HEK293 (cell line): ENCODE measurements around the gene SP140L.
A peak's percentile ranks its signal among the peaks of the same experiment; 100 is the strongest.

Experiments
- CTCF ChIA-PET: fragments of 350-600 bp; formaldehyde crosslinking; extraction: SDS; loops from one replicate; lab custom pipeline; 2021; ENCODE audit warnings: antibody characterized with exemption; lab: Yijun Ruan, JAX
- POLR2A ChIA-PET: fragments of 300-600 bp; formaldehyde crosslinking; extraction: SDS; loops from one replicate; lab custom pipeline; 2020; ENCODE audit warnings: antibody characterized with exemption, inconsistent platforms; lab: Yijun Ruan, JAX
- H3K27ac ChIP-seq: fragments of 200-500 bp; sonication (Bioruptor generic); 2 replicates; pipeline ENCODE4 v1.5.1; 2014; ENCODE audit warnings: low read depth, low read length, control low read depth, inconsistent platforms; ENCODE audit errors: extremely low read depth
- H3K36me3 ChIP-seq, 2 experiments: fragments of 200-500 bp in 1 of 2; sonication (Bioruptor generic) in 1 of 2; 1 replicate in 1 of 2; 2 replicates in 1 of 2; pipeline ENCODE4 v1.5.1; 2014 to 2017; ENCODE audit warnings: inconsistent platforms in 2 of 2, low read length in 2 of 2; ENCODE audit not compliant: control insufficient read depth in 2 of 2, insufficient read depth in 1 of 2
- H3K4me1 ChIP-seq: fragments of 200-500 bp; sonication (Bioruptor generic); 2 replicates; pipeline ENCODE4 v1.5.1; 2014; ENCODE audit warnings: mild to moderate bottlenecking, low read length, inconsistent platforms; ENCODE audit not compliant: control insufficient read depth, insufficient read depth
- H3K4me3 ChIP-seq: 2 replicates; pipeline ENCODE4 v1.5.1; 2011; ENCODE audit warnings: low read depth, mild to moderate bottlenecking, control low read depth, low read length, moderate library complexity
- H3K9me3 ChIP-seq: fragments of 200-500 bp; sonication (Bioruptor generic); 2 replicates; pipeline ENCODE4 v1.5.1; 2014; ENCODE audit warnings: low read depth, low read length, inconsistent platforms; ENCODE audit not compliant: control insufficient read depth, insufficient read depth
- OVOL3 ChIP-seq: fragments of 450-650 bp; formaldehyde crosslinking; IDR thresholded peaks from 2 replicates; pipeline ENCODE4 v1.5.1; 2016; ENCODE audit warnings: missing biosample characterization, missing genetic modification characterization
- ZNF239 ChIP-seq: fragments of 450-650 bp; formaldehyde crosslinking; IDR thresholded peaks from 2 replicates; pipeline ENCODE4 v1.5.1; 2016; ENCODE audit warnings: missing biosample characterization, missing genetic modification characterization
- ZNF248 ChIP-seq: fragments of 450-650 bp; formaldehyde crosslinking; IDR thresholded peaks from 2 replicates; pipeline ENCODE4 v1.5.1; 2017; ENCODE audit warnings: missing biosample characterization, missing genetic modification characterization
- ZNF521 ChIP-seq: fragments of 450-650 bp; formaldehyde crosslinking; IDR thresholded peaks from 2 replicates; pipeline ENCODE4 v1.5.1; 2017; ENCODE audit warnings: missing biosample characterization, mild to moderate bottlenecking, missing genetic modification characterization
- ZNF549 ChIP-seq: fragments of 450-650 bp; IDR thresholded peaks from 2 replicates; pipeline ENCODE4 v1.5.1; 2018; ENCODE audit warnings: missing biosample characterization, missing genetic modification characterization, mild to moderate bottlenecking, inconsistent platforms, moderate library complexity
- ZNF777 ChIP-seq: fragments of 450-650 bp; formaldehyde crosslinking; IDR thresholded peaks from 2 replicates; pipeline ENCODE4 v1.5.1; 2017; ENCODE audit warnings: missing biosample characterization, missing genetic modification characterization, borderline replicate concordance
- ZNF830 ChIP-seq: fragments of 450-650 bp; IDR thresholded peaks from 2 replicates; pipeline ENCODE4 v1.5.0; 2018; ENCODE audit warnings: missing biosample characterization, missing genetic modification characterization, low read depth, mild to moderate bottlenecking, moderate library complexity
- TF ChIP-seq, protein P1 (sequence below): fragments of 450-650 bp; formaldehyde crosslinking; IDR thresholded peaks from 2 replicates; pipeline ENCODE4 v1.5.1; 2016; ENCODE audit warnings: missing biosample characterization, missing genetic modification characterization
- TF ChIP-seq, protein P2 (sequence below): fragments of 450-650 bp; formaldehyde crosslinking; IDR thresholded peaks from 2 replicates; pipeline ENCODE4 v1.5.1; 2016; ENCODE audit warnings: missing biosample characterization, missing genetic modification characterization, borderline replicate concordance
- TF ChIP-seq, protein P3 (sequence below): fragments of 450-650 bp; formaldehyde crosslinking; IDR thresholded peaks from 2 replicates; pipeline ENCODE4 v1.5.1; 2016; ENCODE audit warnings: missing biosample characterization, missing genetic modification characterization
- TF ChIP-seq, protein P4 (sequence below): fragments of 450-650 bp; formaldehyde crosslinking; IDR thresholded peaks from 2 replicates; pipeline ENCODE4 v1.5.1; 2017; ENCODE audit warnings: missing biosample characterization, missing genetic modification characterization

SP140L gene

DNA sequence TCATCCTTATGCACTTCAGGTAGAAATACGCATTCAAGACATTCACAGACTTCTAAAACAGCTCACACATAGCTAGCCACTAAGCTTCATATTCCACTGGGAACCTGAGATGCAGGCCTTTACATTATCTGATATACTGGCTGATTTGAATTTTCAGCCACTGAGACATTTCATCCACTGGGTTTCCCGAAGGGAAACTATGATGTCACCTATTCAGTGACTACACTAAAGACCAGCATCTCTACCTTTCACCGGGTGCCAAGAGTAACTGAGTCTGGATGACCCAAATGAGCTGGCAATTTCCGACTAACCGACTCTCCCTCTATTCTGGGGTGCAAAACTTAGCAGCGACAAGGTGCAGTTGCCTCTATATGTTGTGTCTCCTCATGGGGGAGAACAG is 31.8 kb upstream of the SP140L start (continued):
- TF ChIP-seq, protein P1, sequence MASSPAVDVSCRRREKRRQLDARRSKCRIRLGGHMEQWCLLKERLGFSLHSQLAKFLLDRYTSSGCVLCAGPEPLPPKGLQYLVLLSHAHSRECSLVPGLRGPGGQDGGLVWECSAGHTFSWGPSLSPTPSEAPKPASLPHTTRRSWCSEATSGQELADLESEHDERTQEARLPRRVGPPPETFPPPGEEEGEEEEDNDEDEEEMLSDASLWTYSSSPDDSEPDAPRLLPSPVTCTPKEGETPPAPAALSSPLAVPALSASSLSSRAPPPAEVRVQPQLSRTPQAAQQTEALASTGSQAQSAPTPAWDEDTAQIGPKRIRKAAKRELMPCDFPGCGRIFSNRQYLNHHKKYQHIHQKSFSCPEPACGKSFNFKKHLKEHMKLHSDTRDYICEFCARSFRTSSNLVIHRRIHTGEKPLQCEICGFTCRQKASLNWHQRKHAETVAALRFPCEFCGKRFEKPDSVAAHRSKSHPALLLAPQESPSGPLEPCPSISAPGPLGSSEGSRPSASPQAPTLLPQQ: no peak
- no peak for TF ChIP-seq ZNF521 (tag by site-specific recombination)
- TF ChIP-seq, all 188 proteins: peak for 0

DNA sequence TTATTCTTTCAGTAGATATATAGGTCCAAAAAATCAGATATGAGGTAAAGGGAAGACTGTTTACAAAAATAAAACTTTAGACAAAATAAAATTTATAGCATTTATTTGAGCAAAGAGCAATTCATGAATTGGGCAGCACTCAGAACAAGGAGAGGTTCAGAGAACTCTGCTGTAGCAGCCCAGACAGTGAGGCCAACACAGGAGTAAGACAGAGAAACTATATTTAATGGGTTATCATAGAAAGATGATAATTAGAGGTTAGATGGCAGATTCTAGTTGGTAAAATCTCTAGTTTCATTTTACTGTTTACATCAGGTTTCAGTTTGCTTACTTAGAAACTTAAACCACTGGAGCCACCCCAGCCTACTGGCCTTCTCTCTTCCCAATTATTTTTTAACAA is 30.1 kb upstream of the SP140L start:
- Histone ChIP-seq H3K27ac (no peak overlapping the region), H3K4me3 (no peak overlapping the region), H3K9me3 (no peaks in the 10 kb centered on the region), H3K4me1 (no peaks in the 10 kb centered on the region), H3K36me3 (no peaks in the 10 kb centered on the region)
- ChIA-PET CTCF (interaction anchor here (0.7 kb wide), 1 partner anchor 27 kb away, joined by 3 read pairs; no protein-coding TSS in a partner anchor), POLR2A (no interaction called here)
- TF ChIP-seq ZNF549 (tag by site-specific recombination): peak; percentile 80
- TF ChIP-seq, protein P2, sequence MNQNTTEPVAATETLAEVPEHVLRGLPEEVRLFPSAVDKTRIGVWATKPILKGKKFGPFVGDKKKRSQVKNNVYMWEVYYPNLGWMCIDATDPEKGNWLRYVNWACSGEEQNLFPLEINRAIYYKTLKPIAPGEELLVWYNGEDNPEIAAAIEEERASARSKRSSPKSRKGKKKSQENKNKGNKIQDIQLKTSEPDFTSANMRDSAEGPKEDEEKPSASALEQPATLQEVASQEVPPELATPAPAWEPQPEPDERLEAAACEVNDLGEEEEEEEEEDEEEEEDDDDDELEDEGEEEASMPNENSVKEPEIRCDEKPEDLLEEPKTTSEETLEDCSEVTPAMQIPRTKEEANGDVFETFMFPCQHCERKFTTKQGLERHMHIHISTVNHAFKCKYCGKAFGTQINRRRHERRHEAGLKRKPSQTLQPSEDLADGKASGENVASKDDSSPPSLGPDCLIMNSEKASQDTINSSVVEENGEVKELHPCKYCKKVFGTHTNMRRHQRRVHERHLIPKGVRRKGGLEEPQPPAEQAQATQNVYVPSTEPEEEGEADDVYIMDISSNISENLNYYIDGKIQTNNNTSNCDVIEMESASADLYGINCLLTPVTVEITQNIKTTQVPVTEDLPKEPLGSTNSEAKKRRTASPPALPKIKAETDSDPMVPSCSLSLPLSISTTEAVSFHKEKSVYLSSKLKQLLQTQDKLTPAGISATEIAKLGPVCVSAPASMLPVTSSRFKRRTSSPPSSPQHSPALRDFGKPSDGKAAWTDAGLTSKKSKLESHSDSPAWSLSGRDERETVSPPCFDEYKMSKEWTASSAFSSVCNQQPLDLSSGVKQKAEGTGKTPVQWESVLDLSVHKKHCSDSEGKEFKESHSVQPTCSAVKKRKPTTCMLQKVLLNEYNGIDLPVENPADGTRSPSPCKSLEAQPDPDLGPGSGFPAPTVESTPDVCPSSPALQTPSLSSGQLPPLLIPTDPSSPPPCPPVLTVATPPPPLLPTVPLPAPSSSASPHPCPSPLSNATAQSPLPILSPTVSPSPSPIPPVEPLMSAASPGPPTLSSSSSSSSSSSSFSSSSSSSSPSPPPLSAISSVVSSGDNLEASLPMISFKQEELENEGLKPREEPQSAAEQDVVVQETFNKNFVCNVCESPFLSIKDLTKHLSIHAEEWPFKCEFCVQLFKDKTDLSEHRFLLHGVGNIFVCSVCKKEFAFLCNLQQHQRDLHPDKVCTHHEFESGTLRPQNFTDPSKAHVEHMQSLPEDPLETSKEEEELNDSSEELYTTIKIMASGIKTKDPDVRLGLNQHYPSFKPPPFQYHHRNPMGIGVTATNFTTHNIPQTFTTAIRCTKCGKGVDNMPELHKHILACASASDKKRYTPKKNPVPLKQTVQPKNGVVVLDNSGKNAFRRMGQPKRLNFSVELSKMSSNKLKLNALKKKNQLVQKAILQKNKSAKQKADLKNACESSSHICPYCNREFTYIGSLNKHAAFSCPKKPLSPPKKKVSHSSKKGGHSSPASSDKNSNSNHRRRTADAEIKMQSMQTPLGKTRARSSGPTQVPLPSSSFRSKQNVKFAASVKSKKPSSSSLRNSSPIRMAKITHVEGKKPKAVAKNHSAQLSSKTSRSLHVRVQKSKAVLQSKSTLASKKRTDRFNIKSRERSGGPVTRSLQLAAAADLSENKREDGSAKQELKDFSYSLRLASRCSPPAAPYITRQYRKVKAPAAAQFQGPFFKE (tag by site-specific recombination): no peak

DNA sequence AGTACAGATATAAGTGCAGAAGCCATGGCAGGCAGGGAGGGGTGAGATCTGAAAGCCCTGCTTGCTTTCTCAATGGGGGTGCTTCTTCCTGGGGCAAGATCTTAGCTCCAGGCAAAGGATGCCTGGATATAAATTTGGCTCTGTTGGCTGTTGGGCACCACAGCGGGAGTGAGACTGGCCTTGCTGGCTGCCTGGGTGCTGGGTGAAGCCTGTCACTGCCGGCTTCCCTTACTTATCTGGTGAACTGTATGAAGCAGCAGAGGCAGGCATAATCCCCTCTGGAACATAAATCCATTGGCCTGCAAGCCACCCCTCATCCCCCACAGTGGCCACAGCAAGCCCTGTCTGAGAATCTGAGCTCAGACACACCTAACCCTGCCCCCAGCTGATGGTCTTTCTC is 27.4 kb upstream of the SP140L start:
- H3K36me3 ChIP-seq: no peaks in the 10 kb centered on the region
- ChIA-PET POLR2A (no interaction called here), CTCF (interaction anchor here (0.6 kb wide), 2 partner anchors 10 to 283 kb away, joined by 3 read pairs; no protein-coding TSS in a partner anchor)
- H3K4me3 ChIP-seq: no peak overlapping the region
- no peaks in the 10 kb centered on the region for H3K9me3 ChIP-seq
- no peaks in the 10 kb centered on the region for H3K4me1 ChIP-seq
- TF ChIP-seq ZNF239: no peak
- TF ChIP-seq, protein P3, sequence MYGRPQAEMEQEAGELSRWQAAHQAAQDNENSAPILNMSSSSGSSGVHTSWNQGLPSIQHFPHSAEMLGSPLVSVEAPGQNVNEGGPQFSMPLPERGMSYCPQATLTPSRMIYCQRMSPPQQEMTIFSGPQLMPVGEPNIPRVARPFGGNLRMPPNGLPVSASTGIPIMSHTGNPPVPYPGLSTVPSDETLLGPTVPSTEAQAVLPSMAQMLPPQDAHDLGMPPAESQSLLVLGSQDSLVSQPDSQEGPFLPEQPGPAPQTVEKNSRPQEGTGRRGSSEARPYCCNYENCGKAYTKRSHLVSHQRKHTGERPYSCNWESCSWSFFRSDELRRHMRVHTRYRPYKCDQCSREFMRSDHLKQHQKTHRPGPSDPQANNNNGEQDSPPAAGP: no peak
- no peak for TF ChIP-seq OVOL3
- TF ChIP-seq, protein P4, sequence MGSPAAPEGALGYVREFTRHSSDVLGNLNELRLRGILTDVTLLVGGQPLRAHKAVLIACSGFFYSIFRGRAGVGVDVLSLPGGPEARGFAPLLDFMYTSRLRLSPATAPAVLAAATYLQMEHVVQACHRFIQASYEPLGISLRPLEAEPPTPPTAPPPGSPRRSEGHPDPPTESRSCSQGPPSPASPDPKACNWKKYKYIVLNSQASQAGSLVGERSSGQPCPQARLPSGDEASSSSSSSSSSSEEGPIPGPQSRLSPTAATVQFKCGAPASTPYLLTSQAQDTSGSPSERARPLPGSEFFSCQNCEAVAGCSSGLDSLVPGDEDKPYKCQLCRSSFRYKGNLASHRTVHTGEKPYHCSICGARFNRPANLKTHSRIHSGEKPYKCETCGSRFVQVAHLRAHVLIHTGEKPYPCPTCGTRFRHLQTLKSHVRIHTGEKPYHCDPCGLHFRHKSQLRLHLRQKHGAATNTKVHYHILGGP (tag by site-specific recombination): no peak
- no peak for TF ChIP-seq ZNF777 (tag by site-specific recombination)
- TF ChIP-seq ZNF830 (tag by site-specific recombination): no peak
- TF ChIP-seq ZNF248 (tag by site-specific recombination): no peak
- TF ChIP-seq, all 188 proteins: peak for 0
- H3K27ac ChIP-seq: no peak overlapping the region
